ENCODE data around the gene CRYGN. TPM values are rescaled to one million over a fixed set of nuclear protein-coding genes. Genes with fewer than 3 reads are reported as not detected.

CRYGN gene
- total RNA-seq, 2 donors from 2014 or later: 0.42 to 1.1 TPM

Small RNA genes within 50 kb of the gene (microRNA-seq; reads per million reads assigned to microRNA genes)
- 0 to 0.26 reads per million in 2 donors for gene MIR3907 (ENCODE audit: borderline microRNAs expressed in 2 of 2)

Other genes starting within 250 kb of the CRYGN start
- 1 to 10 TPM in 1 of 2 donors, not detected in 1; 1.1 TPM for gene H2BK1, start 229.7 kb downstream of the CRYGN start, total RNA-seq
- gene ABCF2, start 212.9 kb downstream of the CRYGN start, total RNA-seq: 10 to 100 TPM; 24.4 to 27.4 TPM
- gene CHPF2, start 207.7 kb downstream of the CRYGN start, total RNA-seq: 10 to 100 TPM; 37.5 to 40.7 TPM
- gene SMARCD3, start 191.4 kb downstream of the CRYGN start, total RNA-seq: 10 to 100 TPM; 45.8 to 68.4 TPM
- 10 to 100 TPM; 33.0 to 37.9 TPM for gene NUB1, start 98.3 kb downstream of the CRYGN start, total RNA-seq
- 1 to 10 TPM; 4.1 to 6.2 TPM for gene WDR86, start 30.1 kb downstream of the CRYGN start, total RNA-seq
- 100 to 1,000 TPM; 119 to 138 TPM for gene RHEB, start 79.8 kb upstream of the CRYGN start, total RNA-seq